Measurements from ENCODE around the gene AZIN2. TPM values are rescaled to one million over a fixed set of nuclear protein-coding genes. Genes with fewer than 3 reads are reported as not detected.

The AZIN2 gene
- total RNA-seq, 6 donors from 2014 or later, result 1.5 to 4.8 (median 2.8) TPM

DNA sequence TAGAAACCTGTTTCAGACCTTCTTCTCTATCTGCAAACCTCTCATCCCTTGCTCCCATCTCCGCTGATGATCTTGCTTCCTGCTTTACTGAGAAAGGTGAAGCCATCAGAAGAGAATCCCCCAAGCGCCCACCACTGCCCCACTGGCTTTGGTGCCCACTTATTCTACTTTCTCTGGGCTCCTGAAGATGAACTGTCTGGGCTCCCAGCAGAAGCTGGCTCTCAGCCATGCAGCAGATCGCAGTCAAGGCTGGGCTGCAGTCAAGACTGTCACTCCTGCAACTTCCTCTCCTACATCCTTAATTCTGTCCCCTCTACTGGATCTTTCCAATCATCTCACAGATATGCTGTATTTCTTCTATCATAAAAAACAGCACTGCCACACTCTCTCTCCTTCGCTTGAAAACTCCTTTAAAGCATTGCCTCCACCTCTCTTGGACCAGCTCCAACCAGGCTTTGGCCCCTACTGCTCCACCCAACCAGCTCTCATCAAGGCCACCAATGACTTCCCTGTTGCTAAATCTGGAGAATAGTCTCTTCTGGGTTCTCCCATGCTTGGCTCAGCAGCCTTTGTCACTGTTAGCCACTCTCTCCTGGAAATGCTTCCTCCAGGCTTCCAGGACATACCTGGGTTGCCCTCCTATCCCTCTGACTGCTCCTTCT, 75.1 kb downstream of the AZIN2 start:
- Histone ChIP-seq H3K27ac (no peak overlapping the region), H3K36me3 (peaks cover 0 to 18% (median 6%) of the 10 kb centered on the region in 4 donors), H3K4me3 (no peak overlapping the region), H3K4me1 (peaks cover 0 to 3% (median 1%) of the 10 kb centered on the region in 4 donors), H3K27me3 (no peaks in the 10 kb centered on the region), H3K9me3 (no peaks in the 10 kb centered on the region)
- ATAC-seq (ENCODE audit: low FRiP score in 2 of 2) (no peak), DNase-seq (no peak)
- TF ChIP-seq POLR2AphosphoS5 (IDR thresholded peaks at IDR 0.05) (no peak), EP300 (IDR thresholded peaks at IDR 0.05) (no peak), POLR2A (IDR thresholded peaks at IDR 0.05) (no peak)
- TF ChIP-seq, protein P1, sequence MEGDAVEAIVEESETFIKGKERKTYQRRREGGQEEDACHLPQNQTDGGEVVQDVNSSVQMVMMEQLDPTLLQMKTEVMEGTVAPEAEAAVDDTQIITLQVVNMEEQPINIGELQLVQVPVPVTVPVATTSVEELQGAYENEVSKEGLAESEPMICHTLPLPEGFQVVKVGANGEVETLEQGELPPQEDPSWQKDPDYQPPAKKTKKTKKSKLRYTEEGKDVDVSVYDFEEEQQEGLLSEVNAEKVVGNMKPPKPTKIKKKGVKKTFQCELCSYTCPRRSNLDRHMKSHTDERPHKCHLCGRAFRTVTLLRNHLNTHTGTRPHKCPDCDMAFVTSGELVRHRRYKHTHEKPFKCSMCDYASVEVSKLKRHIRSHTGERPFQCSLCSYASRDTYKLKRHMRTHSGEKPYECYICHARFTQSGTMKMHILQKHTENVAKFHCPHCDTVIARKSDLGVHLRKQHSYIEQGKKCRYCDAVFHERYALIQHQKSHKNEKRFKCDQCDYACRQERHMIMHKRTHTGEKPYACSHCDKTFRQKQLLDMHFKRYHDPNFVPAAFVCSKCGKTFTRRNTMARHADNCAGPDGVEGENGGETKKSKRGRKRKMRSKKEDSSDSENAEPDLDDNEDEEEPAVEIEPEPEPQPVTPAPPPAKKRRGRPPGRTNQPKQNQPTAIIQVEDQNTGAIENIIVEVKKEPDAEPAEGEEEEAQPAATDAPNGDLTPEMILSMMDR (IDR thresholded peaks at IDR 0.05), result no peak
- WGBS, 2 donors, result 65 to 75% methylated on average over 4 of the region's 4 CpGs

DNA sequence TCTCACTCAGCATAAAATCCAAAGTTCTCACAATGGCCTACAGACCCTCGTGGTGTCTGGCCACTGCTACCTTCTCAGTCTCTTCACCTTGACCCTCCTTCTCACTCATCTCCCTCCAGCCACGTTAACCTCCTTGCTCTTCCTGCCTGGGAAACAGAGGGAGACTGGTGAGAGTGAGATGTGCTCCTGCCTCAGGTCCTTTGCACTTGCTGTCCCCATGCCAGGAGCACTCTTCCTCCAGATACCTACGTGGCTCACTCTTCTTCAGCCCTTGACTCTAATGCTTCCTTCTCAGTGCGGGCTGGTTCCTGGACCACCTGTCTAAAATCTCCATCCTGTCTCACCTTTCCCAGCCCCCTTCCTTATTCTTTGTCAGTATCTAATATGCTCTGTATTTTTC, 76.2 kb downstream of the AZIN2 start:
- no peak for ATAC-seq (ENCODE audit: low FRiP score in 2 of 2)
- TF ChIP-seq, protein P1 (IDR thresholded peaks at IDR 0.05), result no peak
- TF ChIP-seq POLR2A (IDR thresholded peaks at IDR 0.05) (no peak), EP300 (IDR thresholded peaks at IDR 0.05) (no peak), POLR2AphosphoS5 (IDR thresholded peaks at IDR 0.05) (no peak)
- WGBS, 2 donors, result 86 to 91% methylated on average over 4 of the region's 4 CpGs

DNA sequence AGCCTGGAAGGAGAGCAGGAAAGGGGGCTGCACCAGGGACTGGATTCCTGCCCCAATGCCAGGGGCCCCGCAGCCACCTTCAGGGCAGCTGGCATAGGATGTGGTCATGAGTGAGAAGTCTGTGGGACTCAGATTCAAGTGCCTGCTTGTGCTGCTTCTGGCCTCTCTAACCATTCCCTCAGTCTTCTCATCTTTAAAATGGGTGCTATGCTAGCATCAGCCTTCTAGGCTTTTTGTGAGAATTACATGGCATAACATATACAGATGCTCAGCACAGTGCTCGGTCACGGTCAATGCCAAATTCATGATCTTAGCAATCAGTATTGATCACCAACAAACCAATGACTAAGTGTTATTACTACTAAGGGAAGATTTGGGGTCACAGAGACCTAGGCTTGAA, 77.4 kb downstream of the AZIN2 start:
- DNase-seq (no peak), ATAC-seq (ENCODE audit: low FRiP score in 2 of 2) (no peak)
- Histone ChIP-seq H3K27ac (no peak overlapping the region), H3K36me3 (peaks cover 0 to 18% (median 6%) of the 10 kb centered on the region in 4 donors), H3K4me3 (no peak overlapping the region), H3K9me3 (no peaks in the 10 kb centered on the region), H3K4me1 (peaks cover 0 to 8% (median 7%) of the 10 kb centered on the region in 4 donors), H3K27me3 (no peaks in the 10 kb centered on the region)
- WGBS, 2 donors, result 97 to 100% methylated on average over 3 of the region's 3 CpGs
- no peak for TF ChIP-seq POLR2A (IDR thresholded peaks at IDR 0.05)

More for the DNA sequence above, 76.2 kb downstream of the AZIN2 start:
- DNase-seq, result no peak
- peaks cover 0 to 18% (median 6%) of the 10 kb centered on the region in 4 donors for H3K36me3 ChIP-seq
- peaks cover 0 to 8% (median 7%) of the 10 kb centered on the region in 4 donors for H3K4me1 ChIP-seq
- H3K27me3 ChIP-seq, result no peaks in the 10 kb centered on the region
- no peaks in the 10 kb centered on the region for H3K9me3 ChIP-seq
- no peak overlapping the region for H3K4me3 ChIP-seq
- H3K27ac ChIP-seq, result no peak overlapping the region

DNA sequence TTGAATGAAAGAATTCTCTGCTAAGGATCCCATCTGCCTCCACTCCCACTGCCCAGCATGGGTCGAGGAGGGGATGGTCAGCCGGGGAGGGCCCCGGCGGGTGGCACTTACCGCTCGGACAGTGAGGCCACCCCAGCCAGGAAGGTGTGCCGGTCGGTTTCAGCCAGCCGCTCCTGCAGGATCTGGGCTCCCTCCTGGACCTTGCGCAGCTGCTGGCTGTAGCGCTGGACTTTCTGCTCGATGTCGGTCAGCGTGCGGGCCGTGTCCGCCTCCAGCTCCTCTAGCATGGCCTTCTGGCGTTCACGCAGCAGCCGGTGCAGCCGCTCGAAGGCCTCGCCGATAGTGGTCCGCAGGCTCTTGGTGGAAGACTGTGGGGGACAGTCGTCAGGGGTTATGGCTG, 78.6 kb downstream of the AZIN2 start:
- Histone ChIP-seq H3K9me3 (no peaks in the 10 kb centered on the region), H3K27ac (no peak overlapping the region), H3K36me3 (peaks cover 0 to 22% (median 4%) of the 10 kb centered on the region in 4 donors), H3K27me3 (no peaks in the 10 kb centered on the region), H3K4me3 (no peak overlapping the region), H3K4me1 (peaks cover 0 to 8% (median 7%) of the 10 kb centered on the region in 4 donors)
- TF ChIP-seq POLR2A (IDR thresholded peaks at IDR 0.05), result no peak
- TF ChIP-seq, protein P1 (IDR thresholded peaks at IDR 0.05), result no peak
- no peak for TF ChIP-seq EP300 (IDR thresholded peaks at IDR 0.05)
- no peak for TF ChIP-seq POLR2AphosphoS5 (IDR thresholded peaks at IDR 0.05)
- 96 to 97% methylated on average over 6 to 26 of the region's 26 CpGs for whole genome bisulfite sequencing, 2 donors
- ATAC-seq (ENCODE audit: low FRiP score in 2 of 2) (no peak), DNase-seq (peak in 1 of 2 donors; percentile 67)

DNA sequence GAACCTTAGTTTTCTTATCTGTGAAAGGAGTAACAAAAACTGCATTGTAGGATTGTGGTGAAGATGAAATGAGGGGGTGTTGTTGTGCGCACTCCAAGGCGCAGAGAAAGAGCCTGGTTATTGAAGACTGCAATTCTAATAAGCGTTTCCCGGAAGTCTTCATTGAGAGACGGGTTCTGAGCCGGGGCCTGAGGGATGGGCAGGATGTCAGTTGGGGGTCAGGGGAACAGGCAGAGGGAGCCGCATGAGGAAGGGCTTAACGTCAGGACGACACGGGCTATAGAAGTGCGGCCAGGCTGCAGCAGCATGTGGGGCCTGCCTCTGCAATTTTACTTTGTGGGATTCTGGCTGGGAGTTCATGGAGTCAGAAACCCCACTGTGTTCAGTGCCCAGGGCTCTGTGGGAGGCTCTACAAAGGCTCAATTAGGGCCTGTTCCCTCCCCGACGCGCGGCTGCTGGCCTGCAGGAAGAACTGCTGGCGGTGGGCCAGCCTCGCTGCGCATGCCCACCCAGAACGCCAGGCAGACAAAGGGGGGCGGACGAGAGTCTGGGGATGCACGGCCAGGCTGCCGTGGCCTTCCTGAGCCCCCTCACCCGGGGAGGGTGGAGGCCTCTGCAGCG, 80.2 kb downstream of the AZIN2 start:
- H3K4me1 ChIP-seq, result peaks cover 0 to 8% (median 7%) of the 10 kb centered on the region in 4 donors
- peaks cover 0 to 22% (median 4%) of the 10 kb centered on the region in 4 donors for H3K36me3 ChIP-seq
- ATAC-seq (ENCODE audit: low FRiP score in 2 of 2) (no peak), DNase-seq (peak in 1 of 2 donors; percentile 88)
- TF ChIP-seq POLR2AphosphoS5 (IDR thresholded peaks at IDR 0.05), result no peak
- no peak for TF ChIP-seq POLR2A (IDR thresholded peaks at IDR 0.05)
- TF ChIP-seq, protein P1 (IDR thresholded peaks at IDR 0.05), result no peak
- no peak for TF ChIP-seq EP300 (IDR thresholded peaks at IDR 0.05)
- 51 to 58% methylated on average over 13 to 25 of the region's 25 CpGs for WGBS, 2 donors
- no peak overlapping the region for H3K4me3 ChIP-seq
- H3K27me3 ChIP-seq, result no peaks in the 10 kb centered on the region
- no peak overlapping the region for H3K27ac ChIP-seq
- H3K9me3 ChIP-seq, result no peaks in the 10 kb centered on the region

All from upper lobe of left lung (tissue), 6 donors.